Activated CD4-positive, alpha-beta T cell treated with anti-CD3 and anti-CD28 coated beads for 4 hours (primary cell): ENCODE results near the gene DLG1.

Source experiments
- DNase-seq, 2 donors: peaks; one replicate each; pipeline ENCODE4 v3.0.0-alpha.2; 2020

The DLG1 gene

DNA sequence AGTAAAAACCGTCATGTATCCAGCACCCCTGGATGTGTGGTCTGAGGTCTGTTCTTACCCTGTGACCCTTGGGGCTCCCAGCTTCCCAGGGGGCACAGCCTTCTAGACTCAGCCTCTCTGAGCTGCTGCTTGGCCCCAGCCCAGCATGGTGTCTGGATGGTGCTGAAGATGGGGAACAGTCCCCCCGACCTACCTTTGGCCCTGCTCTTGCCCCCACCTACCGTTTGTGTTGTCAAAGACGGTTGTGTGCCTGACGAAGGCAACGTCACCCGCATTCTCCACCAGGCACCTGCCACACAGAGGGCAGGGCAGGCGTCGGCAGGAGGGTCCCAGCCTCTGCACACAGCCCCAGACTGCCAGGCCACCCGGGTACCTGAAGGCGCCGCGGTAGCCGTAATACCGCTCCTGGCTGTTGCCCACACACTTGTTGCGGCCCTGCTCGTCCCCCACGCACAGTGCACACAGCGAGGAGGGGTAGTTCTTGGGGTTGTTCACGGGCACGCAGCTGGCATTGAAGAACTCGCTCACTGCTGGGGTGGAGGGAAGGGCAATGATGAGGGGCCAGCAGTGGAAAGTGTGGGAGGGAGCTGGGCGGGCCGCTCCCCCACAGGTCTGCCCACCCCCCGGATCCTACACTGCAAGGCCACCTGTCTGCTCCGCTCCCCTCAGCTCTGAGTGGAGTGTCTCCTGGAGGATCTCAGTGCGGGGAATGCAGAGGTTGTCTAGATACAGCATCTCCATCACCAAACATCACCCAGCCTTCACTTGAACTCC is 289.8 kb downstream of the DLG1 start:
- no peak for DNase-seq

DNA sequence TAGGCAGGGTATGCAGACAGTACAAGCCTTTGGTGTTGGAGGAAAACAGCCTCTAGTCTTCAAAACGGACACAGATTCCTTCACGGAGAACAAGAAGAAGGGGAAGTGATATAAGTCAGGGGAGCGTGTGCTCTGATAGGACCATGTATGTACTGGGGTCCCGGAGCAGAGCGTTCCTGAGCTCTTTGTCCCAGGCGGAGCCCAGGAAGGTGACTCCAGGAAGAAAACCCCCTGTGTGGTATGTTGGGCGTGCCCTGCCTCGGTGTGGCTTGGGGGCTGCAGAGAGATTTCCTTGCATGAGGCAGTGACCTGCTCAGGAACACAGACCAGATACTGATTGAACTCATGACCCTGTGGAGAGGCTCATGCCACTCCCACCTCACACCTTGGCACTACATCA is 290.5 kb downstream of the DLG1 start:
- DNase-seq = no peak

DNA sequence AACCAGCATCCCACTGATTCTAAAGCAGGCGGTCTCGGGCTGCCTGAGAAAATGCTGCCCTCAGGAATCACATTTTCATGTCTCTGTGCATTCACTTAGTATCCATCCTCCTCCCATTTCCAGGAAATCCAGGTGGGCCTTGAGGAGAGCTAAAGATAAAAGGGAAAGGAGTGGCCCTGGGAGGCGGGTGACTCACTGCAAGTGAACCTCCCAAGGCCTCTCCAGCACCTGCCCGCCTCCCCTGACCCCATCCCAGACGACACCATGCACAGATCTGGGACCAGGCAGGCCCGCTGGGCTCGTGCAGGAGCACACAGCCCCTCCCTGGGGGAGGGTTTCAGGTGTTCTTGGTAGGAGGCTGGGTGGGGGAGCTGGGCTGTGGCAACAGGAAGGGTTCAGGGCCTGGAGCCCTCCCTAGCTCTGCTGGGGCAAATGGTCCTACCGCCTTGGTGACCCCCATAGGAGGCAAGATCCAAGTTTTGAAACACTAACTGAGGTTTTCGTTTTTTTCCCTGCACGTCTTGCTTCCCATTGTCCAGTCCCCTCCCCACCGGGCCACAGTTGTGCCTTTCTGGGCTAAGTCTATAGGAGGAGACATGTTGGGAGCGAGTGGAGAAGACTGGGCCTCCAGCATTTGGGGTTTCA is 291.0 kb downstream of the DLG1 start:
- no peak for DNase-seq

- DNase-seq = no peak
Observed at GRCh38 chr3:197006860-197007259, 291.6 kb downstream of the DLG1 start.

GRCh38 chr3:197006446-197006845 is 292.0 kb downstream of the DLG1 start:
- no peak for DNase-seq

GRCh38 chr3:197003461-197004385 is 294.7 kb downstream of the DLG1 start:
- DNase-seq = peak in 1 of 2 donors; percentile 26

DNA sequence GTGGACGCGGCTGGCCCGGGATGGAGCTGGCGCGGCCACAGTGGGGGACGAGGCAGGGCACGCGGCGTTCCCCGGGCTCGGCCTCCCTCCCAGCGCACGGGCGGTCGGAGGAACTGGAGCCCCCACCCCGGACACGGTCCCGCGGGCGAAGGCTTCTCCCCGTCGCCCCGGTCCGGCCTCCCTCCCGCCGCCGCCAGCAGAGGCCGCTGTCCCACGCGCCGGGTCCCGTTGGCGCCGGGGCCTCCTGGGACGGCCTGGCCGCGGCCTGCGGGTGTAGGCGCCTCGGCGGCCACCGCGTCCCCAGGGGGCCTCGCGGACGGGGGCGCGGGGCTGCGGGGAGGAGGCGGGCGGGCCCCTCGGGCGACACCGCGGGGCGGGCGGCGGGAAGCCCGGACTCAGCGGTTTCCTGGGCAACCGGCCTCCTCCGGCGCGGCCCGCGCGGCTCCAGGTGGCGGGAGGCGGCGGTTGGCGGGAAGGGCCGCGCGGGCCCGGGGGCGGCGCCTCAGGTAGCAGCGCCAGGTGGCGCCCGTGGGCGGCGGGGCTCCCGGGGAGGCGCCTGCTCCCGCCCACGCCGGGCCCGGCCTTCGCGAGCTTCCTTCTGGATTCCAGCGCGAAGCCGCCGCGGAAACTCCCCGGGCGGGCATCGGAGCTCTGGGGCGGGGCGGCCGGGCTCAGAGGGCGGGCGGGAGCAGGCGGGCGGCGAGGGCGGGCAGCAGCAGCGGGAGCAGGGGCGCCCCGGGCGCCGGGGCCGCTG is 295.5 kb downstream of the DLG1 start:
- DNase-seq = peak; percentile 86 to 91

DNA sequence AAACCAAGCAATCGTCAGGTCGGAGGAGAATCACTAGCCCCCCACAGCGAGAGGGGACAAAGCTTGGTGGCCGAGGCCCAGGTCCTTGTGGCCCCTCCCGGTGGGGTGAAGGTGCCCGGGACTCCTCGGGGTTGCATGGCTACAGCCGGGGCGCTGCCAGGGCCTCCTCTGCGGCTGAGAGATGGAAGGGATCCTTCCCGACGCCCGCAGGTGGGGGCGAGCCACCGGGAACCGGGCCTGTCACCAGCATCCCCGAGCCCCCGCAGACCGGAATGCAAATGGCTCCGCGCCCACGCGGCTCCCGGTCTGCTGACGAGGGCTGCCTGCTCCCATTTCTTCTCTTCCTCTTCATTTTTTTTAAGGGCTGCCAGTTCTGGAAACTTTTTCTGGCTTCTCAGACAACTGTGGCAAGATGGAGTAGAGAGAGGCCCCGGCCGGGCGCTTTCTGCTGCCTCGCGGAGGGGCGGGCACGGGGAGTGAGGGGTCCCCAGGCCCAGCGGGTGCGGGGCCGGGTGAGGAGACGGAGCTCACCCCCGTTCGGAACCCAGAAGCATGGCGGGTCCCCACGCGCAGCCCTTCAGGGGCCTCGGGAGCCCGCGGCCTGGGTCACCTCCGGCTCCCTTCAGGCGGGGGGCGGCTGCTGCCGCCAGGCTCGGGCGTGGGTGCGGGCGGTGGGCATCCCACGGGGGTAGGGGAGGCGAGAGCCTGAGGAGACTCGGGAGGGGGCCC is 296.3 kb downstream of the DLG1 start:
- peak in 1 of 2 donors; percentile 19 for DNase-seq

DNA sequence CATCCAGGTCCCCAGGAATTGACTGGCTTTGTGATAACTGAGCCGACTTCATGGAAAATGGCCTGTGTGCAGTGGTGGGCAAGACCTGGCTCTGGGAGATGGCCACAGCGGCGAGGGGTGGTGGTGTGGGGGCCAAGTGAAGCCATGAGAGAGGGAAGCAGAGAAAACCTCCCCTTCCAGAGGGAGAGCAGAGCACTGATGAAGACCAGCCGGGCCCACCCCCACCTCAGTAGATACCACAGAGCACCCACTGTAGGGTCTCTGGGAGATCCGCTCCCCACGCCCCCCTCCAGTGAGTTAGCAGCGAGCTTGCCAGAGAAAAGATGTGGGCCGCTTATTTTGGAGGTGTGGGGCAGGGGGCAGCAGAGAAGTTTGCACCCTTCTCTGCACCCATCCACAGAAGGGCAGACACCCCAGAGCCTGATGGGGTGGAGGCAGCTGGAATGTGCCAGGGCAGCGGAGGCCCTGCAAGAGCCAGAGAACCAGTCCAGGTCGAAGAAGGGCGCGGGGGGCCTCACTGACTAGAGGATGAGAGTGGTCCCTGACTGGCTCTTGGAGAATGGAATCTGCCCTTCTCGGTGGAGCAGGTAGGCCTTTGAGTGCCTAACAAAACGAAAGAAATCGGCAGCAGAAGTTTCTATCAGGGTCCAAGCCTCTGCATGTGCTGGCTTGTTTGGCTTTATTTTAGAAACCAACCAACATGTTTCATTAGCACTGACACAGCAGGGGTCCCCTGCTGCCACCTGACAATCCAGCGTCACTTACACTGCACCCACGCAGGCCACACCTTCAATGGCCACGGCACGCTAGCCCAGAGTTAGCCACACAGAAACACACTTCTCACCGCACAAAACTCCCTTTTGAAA is 297.1 kb downstream of the DLG1 start:
- DNase-seq = no peak

- DNase-seq = no peak
Observed at GRCh38 chr3:197000211-197000610, 298.2 kb downstream of the DLG1 start.

GRCh38 chr3:196998966-196999760 is 299.2 kb downstream of the DLG1 start:
- DNase-seq = no peak

DNA sequence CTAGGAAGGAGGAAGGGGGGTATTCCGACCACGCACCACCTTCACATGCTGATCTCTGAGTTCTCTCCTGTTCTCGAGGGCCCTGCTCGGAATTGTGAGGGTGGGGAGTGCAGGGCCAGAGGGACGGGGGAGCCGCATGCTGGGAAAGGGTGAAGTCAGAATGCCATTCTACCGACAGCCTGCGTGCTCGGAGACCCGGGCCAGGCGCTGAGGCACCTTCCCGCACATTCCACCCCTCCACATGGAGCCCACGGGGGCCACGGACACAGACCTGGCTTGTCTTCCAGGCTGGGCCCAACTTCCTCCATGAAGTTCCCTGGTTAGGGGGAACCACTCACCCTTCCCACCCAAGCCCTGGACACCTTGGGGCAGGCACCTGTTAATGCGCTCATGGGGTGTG is 301.1 kb downstream of the DLG1 start:
- DNase-seq = no peak

DNA sequence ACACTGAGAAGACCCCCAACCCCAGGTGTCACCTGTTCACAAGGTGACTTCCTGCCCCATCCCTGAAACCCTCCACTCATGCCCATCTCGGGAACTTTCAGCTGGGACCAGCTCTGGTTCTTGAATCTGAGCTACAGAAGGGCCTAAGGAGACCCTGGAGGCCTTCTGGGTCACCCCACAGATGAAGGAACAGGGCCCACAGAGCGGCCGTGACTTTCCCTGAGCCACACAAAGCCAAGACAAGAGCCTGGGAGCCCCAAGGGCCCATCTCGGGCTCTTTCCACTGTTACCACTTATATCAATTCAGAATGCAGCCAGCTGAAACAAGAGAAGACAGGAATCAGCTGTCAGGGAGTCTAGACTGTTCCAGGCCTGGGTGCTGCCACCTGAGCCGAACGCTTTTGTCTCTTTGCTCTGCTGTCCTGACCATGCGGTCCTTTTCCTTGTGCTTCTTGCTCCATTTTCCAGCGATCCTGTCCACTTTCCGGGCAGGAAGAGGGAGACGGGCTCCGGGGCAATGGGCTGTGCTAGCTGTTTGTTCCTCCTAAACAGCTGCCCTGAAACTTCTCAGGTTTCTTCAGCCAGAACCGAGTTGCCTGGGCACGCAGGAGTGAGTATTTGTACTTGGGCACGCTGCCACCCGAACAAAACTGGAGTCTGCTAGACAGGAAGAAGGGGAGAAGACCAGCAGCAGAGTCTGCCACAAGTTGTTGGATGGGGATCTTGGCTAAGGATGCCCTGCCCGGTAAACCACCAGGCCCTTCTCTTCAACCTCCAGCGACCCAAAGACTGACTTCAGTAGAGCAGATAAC is 301.8 kb downstream of the DLG1 start:
- no peak for DNase-seq

DNA sequence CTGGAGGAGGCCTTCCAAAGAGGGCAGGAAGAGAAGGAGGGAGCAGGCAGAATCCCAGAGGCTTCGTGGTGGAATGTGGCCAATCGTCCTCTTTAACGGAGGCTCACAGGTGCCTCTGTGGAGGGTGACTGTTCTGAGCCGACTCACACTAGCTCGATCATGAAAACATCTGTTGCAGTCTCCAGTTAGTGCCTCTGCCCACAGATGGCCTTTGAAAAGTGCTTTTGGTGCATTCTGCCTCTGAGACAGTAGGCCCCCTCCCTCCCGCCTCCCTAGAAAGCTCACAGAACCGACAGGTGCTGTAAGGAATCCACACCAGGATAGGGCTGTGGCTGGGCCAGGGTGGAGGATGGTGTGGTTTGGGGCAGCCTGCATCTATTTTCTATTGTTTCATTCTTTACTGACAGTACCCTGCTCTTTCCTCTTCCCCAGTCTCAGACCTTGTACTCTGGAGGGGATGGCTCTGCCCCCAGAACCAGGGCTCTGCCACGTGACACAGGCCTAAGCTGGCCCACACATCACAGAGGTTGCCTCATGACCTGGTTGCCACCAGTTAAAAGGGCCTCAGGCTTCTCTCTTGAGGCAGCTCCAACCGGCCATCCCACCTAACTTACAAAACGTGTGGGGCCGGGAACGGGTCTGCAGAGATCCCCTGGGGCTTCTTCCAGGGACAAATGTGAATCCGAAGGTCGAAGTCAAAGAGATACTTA is 302.6 kb downstream of the DLG1 start:
- DNase-seq = no peak

GRCh38 chr3:196995027-196995426 is 303.4 kb downstream of the DLG1 start:
- no peak for DNase-seq

GRCh38 chr3:196994056-196994455 is 304.4 kb downstream of the DLG1 start:
- DNase-seq = no peak
